ENCODE results near the gene AAK1. TPM values are rescaled to one million over a fixed set of nuclear protein-coding genes. Genes with fewer than 3 reads are reported as not detected.

The AAK1 gene
- total and polyA plus RNA-seq, 10 of the 15 experiments (the other 5 are each of a cell fraction or from before 2014, with no cell fraction given), result 2.9 to 41.4 (median 17.5) TPM

GRCh38 chr2:69643602-69644505 lies at the start of gene AAK1 (continued):
- TF ChIP-seq POU2F2 (IDR thresholded peaks at IDR 0.05; ENCODE audit: borderline replicate concordance, low read depth, low read length), result peak; percentile 55; the same call in 2 of the 3 replicates
- no peak for TF ChIP-seq JUNB (IDR thresholded peaks at IDR 0.05)
- TF ChIP-seq ELK1 (IDR thresholded peaks at IDR 0.05; ENCODE audit: low read depth, low read length), result peak; percentile 88
- peak; percentile 83 for TF ChIP-seq HCFC1 (IDR thresholded peaks at IDR 0.05; ENCODE audit: low read length)
- no peak for TF ChIP-seq ZNF592 (IDR thresholded peaks at IDR 0.05)
- no peak for TF ChIP-seq ZNF24 (IDR thresholded peaks at IDR 0.05)
- TF ChIP-seq CBX5 (IDR thresholded peaks at IDR 0.05; ENCODE audit: low read depth), result no peak
- peak; percentile 62; the same call in 1 of the 2 replicates for TF ChIP-seq RELB (IDR thresholded peaks at IDR 0.05; ENCODE audit: low read depth)
- TF ChIP-seq POLR2AphosphoS2 (IDR thresholded peaks at IDR 0.05; ENCODE audit: low read depth, low read length), result peak; percentile 52; the same call in 1 of the 2 replicates
- TF ChIP-seq PBX3 (IDR thresholded peaks at IDR 0.05; ENCODE audit: insufficient replicate concordance, low read depth, low read length), result no peak
- TF ChIP-seq BRCA1 (IDR thresholded peaks at IDR 0.05; ENCODE audit: low read depth, low read length), result no peak
- TF ChIP-seq NFIC (IDR thresholded peaks at IDR 0.05; ENCODE audit: low read depth, low read length), result peak; percentile 34; the same call in 1 of the 2 replicates
- peak; percentile 94 for TF ChIP-seq ZBTB40 (IDR thresholded peaks at IDR 0.05; ENCODE audit: borderline replicate concordance)
- TF ChIP-seq BHLHE40 (IDR thresholded peaks at IDR 0.05; ENCODE audit: borderline replicate concordance in 1 of 2, low read depth in 2 of 2, low read length in 1 of 2), result peak in 1 of 2 experiments; percentile 38; a peak in 1 of 4 replicates
- TF ChIP-seq FOS (IDR thresholded peaks at IDR 0.05; ENCODE audit: borderline replicate concordance, extremely low read depth, insufficient read length), result no peak

Measured in GM12878 (cell line).